ENCODE data around the gene BACH2. TPM values are rescaled to one million over a fixed set of nuclear protein-coding genes. Genes with fewer than 3 reads are reported as not detected.
"Not testable (repeated sequence)": the region's sequence is repeated elsewhere in the genome, so short reads cannot be mapped to it uniquely, and the experiment has no call there.

BACH2 gene
- total RNA-seq, 1 donor from 2014 or later, result 11.9 TPM

GRCh38 chr6:90121982-90122381 lies 174.7 kb downstream of the BACH2 start:
- DNase-seq, result no peak

GRCh38 chr6:90120327-90120726 lies 176.3 kb downstream of the BACH2 start:
- DNase-seq, result no peak

GRCh38 chr6:90119618-90120017 lies 177.0 kb downstream of the BACH2 start:
- DNase-seq, result no peak

GRCh38 chr6:90118581-90118980 lies 178.1 kb downstream of the BACH2 start:
- DNase-seq, result no peak

GRCh38 chr6:90118069-90118468 lies 178.6 kb downstream of the BACH2 start:
- DNase-seq, result no peak

GRCh38 chr6:90116126-90116525 lies 180.5 kb downstream of the BACH2 start:
- not testable (repeated sequence) for DNase-seq

- no peak for DNase-seq
Observed at GRCh38 chr6:90113389-90113788, 183.3 kb downstream of the BACH2 start.

- no peak for DNase-seq
Observed at GRCh38 chr6:90111387-90111786, 185.3 kb downstream of the BACH2 start.

GRCh38 chr6:90110971-90111370 lies 185.7 kb downstream of the BACH2 start:
- no peak for DNase-seq

GRCh38 chr6:90109141-90109540 lies 187.5 kb downstream of the BACH2 start:
- DNase-seq, result no peak

- no peak for DNase-seq
Observed at GRCh38 chr6:90107771-90108282, 188.8 kb downstream of the BACH2 start.

GRCh38 chr6:90107371-90107770 lies 189.3 kb downstream of the BACH2 start:
- DNase-seq, result no peak

- no peak for DNase-seq
Observed at GRCh38 chr6:90106449-90106848, 190.2 kb downstream of the BACH2 start.

GRCh38 chr6:90105506-90106170 lies 191.0 kb downstream of the BACH2 start:
- no peak for DNase-seq

- DNase-seq, result no peak
Observed at GRCh38 chr6:90103056-90103800, 193.4 kb downstream of the BACH2 start.

GRCh38 chr6:90101403-90101802 lies 195.2 kb downstream of the BACH2 start:
- DNase-seq, result no peak

- DNase-seq, result no peak
Observed at GRCh38 chr6:90100059-90100665, 196.5 kb downstream of the BACH2 start.

GRCh38 chr6:90098627-90099026 lies 198.0 kb downstream of the BACH2 start:
- peak; percentile 73 for DNase-seq

GRCh38 chr6:90098001-90098531 lies 198.6 kb downstream of the BACH2 start:
- DNase-seq, result peak; percentile 90

- no peak for DNase-seq
Observed at GRCh38 chr6:90097356-90097755, 199.3 kb downstream of the BACH2 start.

GRCh38 chr6:90096818-90097217 lies 199.8 kb downstream of the BACH2 start:
- no peak for DNase-seq

- no peak for DNase-seq
Observed at GRCh38 chr6:90095788-90096187, 200.9 kb downstream of the BACH2 start.

GRCh38 chr6:90095145-90095544 lies 201.5 kb downstream of the BACH2 start:
- no peak for DNase-seq
